ENCODE data around the gene ABR.

- TF ChIP-seq CTCF (IDR thresholded peaks at IDR 0.05) (no peak), POLR2AphosphoS5 (IDR thresholded peaks at IDR 0.05) (no peak), EP300 (IDR thresholded peaks at IDR 0.05; ENCODE audit: low read depth) (no peak), POLR2A (IDR thresholded peaks at IDR 0.05) (no peak)
Observed at GRCh38 chr17:988561-988960, 191.2 kb downstream of the ABR start.

Data from transverse colon (tissue), 4 donors.